ENCODE data around the gene KIAA1614.

Gene KIAA1614

DNA sequence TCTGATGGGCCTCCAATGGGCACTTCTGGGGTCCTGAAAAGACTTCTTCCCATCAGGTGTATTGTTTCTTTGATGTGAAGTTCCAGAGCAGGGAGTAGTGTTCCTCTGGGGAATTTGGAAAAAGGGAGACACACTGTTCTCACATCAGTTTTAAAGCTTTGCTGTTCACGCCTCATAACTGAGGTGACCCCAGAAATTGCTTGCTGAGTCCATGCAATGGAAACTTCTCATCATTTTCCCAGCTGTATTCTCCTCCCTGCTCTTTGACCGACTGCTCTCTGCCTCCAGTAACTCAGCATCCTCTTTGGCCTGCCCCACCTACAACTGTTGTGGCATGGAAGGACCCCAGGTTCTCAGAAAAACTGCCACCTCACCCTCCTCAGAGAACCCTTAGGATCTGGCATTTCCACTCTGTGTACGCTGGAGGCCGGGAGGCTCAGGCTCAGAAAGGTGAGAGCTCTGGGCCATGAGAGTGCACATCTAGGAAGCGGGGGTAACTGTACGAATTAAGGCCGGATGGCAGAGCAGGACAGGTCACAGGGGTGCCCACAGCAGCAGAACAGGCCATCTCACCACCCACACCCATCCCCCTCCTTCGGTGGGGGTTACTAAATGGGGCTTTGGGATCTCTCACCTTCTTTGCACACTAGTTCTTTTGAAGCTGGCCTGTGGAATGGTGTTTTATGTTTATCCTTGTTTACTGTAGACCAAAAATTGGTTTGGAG, 58.7 kb downstream of the KIAA1614 start:
- no peak for TF ChIP-seq POLR2AphosphoS5 (IDR thresholded peaks at IDR 0.05; ENCODE audit: low read depth, low read length)
- TF ChIP-seq TAF1 (IDR thresholded peaks at IDR 0.05; ENCODE audit: borderline replicate concordance, low read depth, low read length) = no peak
- no peak for TF ChIP-seq POLR2A (IDR thresholded peaks at IDR 0.05; ENCODE audit: low read depth, low read length)
- FAIRE-seq = no peak

DNA sequence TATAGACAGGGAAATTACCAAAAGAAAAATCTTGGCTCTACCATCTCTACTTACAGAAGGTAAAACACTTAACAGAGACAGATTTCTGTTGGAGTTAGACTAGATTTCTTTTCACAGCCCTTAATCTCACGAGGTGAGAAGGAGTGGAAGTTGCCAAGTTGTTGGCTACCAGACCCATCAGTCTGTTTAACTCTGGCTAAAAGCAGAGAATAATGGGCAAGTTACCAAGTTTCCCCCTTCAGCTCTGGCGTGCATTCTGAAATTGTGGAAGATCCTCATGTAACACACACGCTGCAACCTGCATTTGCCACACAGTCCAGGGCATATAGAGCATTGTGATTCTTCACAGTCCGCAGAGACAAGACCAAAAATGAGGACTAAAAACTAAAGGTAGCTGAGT, 60.7 kb downstream of the KIAA1614 start:
- FAIRE-seq (no peak), DNase-seq (ENCODE audit: insufficient read length) (no peak)
- TF ChIP-seq TAF1 (IDR thresholded peaks at IDR 0.05; ENCODE audit: borderline replicate concordance, low read depth, low read length) (no peak), POLR2A (IDR thresholded peaks at IDR 0.05; ENCODE audit: low read depth, low read length) (no peak), POLR2AphosphoS5 (IDR thresholded peaks at IDR 0.05; ENCODE audit: low read depth, low read length) (no peak)

More for the DNA sequence above, 58.7 kb downstream of the KIAA1614 start:
- DNase-seq (ENCODE audit: insufficient read length) = no peak

DNA sequence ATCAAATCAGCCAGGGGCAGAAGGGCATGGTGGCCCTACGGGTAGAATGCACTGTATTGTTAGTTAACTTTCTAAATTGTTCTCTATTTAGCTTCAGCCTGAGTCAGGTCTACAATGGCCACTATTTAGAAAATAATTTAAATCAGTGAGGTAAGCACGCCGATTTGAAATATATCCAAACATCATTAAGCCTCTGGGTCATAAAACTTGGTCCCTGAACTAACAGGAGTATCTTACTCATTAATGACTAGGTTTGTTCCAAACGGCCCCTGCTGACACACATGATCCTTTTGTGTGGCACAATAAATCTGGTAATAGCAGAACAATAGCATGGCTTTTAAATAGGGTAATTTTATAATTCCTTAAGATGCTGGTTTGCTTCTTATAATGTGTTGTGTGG, 61.5 kb downstream of the KIAA1614 start:
- FAIRE-seq (no peak), DNase-seq (ENCODE audit: insufficient read length) (no peak)
- TF ChIP-seq POLR2AphosphoS5 (IDR thresholded peaks at IDR 0.05; ENCODE audit: low read depth, low read length) (no peak), POLR2A (IDR thresholded peaks at IDR 0.05; ENCODE audit: low read depth, low read length) (no peak), TAF1 (IDR thresholded peaks at IDR 0.05; ENCODE audit: borderline replicate concordance, low read depth, low read length) (no peak)

DNA sequence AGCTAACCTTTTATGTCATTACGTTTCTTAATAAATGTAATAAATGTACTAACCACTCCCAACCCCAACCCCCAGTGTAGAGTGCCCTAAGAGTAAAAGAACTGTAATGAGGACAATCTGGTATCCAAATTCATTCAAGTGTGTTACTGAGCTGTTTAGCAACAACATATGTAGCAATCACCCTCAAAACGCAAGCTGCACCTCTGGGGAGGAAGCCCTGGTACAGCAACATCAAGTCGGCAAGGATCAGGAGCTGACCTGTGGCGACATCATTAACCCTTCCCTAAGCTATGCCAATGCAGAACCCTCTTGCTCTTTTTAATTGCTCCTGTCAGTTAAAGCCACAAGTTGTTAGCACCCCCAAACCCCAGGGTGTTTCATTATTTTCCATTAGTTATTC, 62.9 kb downstream of the KIAA1614 start:
- DNase-seq (ENCODE audit: insufficient read length) = no peak
- FAIRE-seq = no peak
- TF ChIP-seq TAF1 (IDR thresholded peaks at IDR 0.05; ENCODE audit: borderline replicate concordance, low read depth, low read length) = no peak
- no peak for TF ChIP-seq POLR2A (IDR thresholded peaks at IDR 0.05; ENCODE audit: low read depth, low read length)
- TF ChIP-seq POLR2AphosphoS5 (IDR thresholded peaks at IDR 0.05; ENCODE audit: low read depth, low read length) = no peak

DNA sequence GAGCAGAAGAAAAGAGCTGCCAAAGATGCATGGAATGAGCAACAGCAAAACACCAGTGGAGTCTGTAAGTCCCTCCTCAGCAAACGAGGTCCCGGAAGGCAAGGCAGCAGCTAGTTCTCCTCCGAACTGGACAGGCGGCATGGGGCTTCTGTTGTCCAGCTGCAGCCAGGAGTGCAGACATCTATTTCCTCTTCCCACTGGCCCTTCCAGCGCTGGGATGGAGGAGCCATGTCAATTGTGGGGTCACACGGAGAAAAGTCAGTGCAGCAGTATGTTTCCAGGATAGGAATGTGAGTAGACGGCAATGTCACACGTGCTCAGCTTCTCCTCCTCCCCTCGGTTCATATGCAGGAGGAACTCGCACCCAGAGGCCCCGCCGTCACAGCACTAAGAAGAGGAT, 63.5 kb downstream of the KIAA1614 start:
- DNase-seq (ENCODE audit: insufficient read length) (no peak), FAIRE-seq (no peak)
- TF ChIP-seq POLR2AphosphoS5 (IDR thresholded peaks at IDR 0.05; ENCODE audit: low read depth, low read length) (no peak), TAF1 (IDR thresholded peaks at IDR 0.05; ENCODE audit: borderline replicate concordance, low read depth, low read length) (no peak), POLR2A (IDR thresholded peaks at IDR 0.05; ENCODE audit: low read depth, low read length) (no peak)

DNA sequence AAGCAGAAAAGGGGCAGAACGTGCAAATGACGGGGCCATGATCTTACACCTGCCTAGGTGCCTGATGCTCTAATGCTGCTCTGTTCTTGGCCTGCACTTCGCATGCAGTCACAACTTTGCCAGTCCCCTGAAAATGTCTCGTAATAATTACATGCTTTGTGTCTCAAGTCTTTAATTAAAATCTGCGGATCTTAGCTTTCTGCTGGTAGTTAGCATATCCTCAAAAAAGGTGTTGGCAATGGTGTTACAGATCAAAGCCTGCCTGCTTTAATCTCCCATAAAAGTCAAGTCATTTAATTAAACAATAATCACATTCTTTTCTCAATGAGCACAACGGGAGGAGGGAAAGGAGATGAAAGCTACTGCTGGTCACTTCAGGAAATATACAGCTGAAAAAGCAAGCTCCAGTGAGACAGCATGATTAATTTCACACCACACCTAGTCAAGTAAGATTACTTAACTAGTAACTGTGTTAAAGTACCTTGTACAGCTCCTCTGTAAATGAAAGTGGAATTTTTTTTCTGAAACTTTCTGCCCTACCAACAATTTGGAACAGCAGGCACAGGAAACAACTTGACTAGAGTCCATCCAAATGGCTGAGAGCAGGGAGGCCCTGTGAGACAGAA, 64.1 kb downstream of the KIAA1614 start:
- no peak for TF ChIP-seq POLR2A (IDR thresholded peaks at IDR 0.05; ENCODE audit: low read depth, low read length)
- no peak for TF ChIP-seq TAF1 (IDR thresholded peaks at IDR 0.05; ENCODE audit: borderline replicate concordance, low read depth, low read length)
- no peak for TF ChIP-seq POLR2AphosphoS5 (IDR thresholded peaks at IDR 0.05; ENCODE audit: low read depth, low read length)

DNA sequence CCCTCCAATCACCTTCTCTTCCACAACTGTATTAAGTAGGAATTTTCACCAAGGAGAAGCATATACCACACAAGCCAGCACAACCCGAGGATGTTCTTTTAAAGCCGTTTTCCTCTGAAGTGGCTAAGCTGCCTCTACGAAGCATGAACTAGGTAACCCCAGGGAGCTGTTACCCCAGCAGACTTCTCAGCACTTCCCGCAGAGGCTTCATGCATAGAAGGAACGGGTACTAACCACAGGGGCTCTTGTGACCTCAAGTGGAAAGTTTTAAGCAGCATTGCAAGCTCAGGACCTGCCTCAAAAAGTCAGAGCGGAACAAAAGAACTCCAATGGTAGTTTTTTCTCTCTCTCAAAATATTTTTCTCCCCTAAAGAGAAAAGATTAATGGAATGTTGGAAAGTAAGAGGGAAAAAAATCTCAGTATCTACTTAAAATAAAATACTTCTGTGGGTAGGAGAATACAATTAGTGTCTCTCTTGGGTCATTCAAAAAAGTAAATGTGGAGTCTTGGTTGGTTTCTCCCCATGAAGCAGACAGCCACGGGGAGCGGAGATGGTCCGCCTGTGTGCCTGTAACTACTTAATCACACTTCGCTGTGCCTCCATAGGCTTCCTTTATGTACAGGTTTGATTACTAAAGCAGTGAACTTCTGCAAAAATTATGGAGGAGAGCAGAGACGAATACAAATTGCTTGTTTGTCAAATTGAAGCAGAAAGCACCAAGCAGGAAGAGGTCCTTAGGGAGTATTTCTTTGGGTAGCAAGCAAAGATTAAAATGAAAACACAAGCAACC, 69.1 kb downstream of the KIAA1614 start:
- DNase-seq (ENCODE audit: insufficient read length) (no peak), FAIRE-seq (peak; percentile 38)
- TF ChIP-seq POLR2A (IDR thresholded peaks at IDR 0.05; ENCODE audit: low read depth, low read length) (no peak), POLR2AphosphoS5 (IDR thresholded peaks at IDR 0.05; ENCODE audit: low read depth, low read length) (no peak), TAF1 (IDR thresholded peaks at IDR 0.05; ENCODE audit: borderline replicate concordance, low read depth, low read length) (no peak)

More for the DNA sequence above, 64.1 kb downstream of the KIAA1614 start:
- DNase-seq (ENCODE audit: insufficient read length) = no peak
- no peak for FAIRE-seq

DNA sequence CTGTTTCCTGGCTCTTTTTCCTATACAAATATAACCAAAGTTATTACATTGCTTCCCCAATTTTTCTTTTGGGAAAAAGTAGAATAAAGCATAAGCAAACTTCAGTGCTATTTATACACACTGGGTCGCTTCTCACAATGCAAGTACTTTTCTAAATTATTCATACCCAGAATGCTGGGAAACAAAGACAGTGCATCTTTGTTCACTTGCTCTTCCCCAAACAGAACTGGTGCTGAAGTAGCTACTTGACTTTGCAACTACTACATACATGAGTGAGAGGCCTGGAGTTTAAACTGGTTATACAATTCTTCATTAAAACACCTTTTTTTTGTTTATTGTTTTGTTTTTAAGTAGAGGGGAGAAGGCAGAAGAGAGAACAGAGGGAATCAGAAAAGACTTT, 69.7 kb downstream of the KIAA1614 start:
- DNase-seq (ENCODE audit: insufficient read length) (no peak), FAIRE-seq (no peak)
- no peak for TF ChIP-seq POLR2AphosphoS5 (IDR thresholded peaks at IDR 0.05; ENCODE audit: low read depth, low read length)
- no peak for TF ChIP-seq POLR2A (IDR thresholded peaks at IDR 0.05; ENCODE audit: low read depth, low read length)
- TF ChIP-seq TAF1 (IDR thresholded peaks at IDR 0.05; ENCODE audit: borderline replicate concordance, low read depth, low read length) = no peak

DNA sequence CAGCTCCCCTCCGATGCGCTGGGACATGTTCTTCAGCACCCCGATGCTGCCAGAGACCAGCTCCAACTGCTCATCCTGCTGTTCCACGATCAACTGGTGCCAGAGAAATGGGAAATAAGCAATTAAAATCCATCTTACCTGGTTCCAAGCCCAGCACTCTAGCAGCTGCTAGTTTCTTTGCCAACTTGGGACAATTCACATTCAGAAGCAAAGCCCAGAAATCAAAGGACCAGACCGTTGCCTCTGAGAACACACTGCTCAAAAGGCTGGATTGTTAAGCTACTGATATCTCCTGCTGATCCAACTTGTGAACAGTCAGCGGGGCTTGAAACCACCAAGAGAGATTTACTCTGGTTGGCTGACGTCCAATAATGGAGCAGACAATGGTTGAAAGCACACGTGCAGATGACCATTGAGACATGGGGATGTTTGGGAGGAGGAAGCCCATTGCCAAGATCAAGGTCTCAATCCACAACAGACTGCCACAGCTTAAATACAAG, 75.6 kb downstream of the KIAA1614 start:
- DNase-seq (ENCODE audit: insufficient read length) (no peak), FAIRE-seq (no peak)
- TF ChIP-seq TAF1 (IDR thresholded peaks at IDR 0.05; ENCODE audit: borderline replicate concordance, low read depth, low read length) (no peak), POLR2A (IDR thresholded peaks at IDR 0.05; ENCODE audit: low read depth, low read length) (no peak), POLR2AphosphoS5 (IDR thresholded peaks at IDR 0.05; ENCODE audit: low read depth, low read length) (no peak)

DNA sequence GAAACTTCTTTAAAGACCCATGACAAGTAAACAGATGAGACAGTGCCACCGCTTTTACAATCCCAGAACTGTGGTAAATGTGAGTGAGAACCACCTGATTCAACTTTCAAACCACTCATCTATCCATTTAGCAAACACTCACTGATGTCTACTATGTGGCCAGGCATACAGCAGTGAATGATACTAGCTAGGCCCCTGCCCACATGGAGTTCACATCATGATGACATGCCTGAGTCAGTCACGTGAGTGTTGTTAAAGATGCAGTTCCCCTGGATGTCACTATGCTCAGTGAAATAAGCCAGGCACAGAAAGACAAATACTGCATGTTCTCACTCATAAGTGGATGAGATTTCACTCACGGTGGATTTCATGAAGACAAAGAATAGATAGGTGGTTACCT, 81.6 kb downstream of the KIAA1614 start:
- FAIRE-seq = no peak
- no peak for TF ChIP-seq POLR2A (IDR thresholded peaks at IDR 0.05; ENCODE audit: low read depth, low read length)
- TF ChIP-seq POLR2AphosphoS5 (IDR thresholded peaks at IDR 0.05; ENCODE audit: low read depth, low read length) = no peak
- no peak for DNase-seq (ENCODE audit: insufficient read length)

DNA sequence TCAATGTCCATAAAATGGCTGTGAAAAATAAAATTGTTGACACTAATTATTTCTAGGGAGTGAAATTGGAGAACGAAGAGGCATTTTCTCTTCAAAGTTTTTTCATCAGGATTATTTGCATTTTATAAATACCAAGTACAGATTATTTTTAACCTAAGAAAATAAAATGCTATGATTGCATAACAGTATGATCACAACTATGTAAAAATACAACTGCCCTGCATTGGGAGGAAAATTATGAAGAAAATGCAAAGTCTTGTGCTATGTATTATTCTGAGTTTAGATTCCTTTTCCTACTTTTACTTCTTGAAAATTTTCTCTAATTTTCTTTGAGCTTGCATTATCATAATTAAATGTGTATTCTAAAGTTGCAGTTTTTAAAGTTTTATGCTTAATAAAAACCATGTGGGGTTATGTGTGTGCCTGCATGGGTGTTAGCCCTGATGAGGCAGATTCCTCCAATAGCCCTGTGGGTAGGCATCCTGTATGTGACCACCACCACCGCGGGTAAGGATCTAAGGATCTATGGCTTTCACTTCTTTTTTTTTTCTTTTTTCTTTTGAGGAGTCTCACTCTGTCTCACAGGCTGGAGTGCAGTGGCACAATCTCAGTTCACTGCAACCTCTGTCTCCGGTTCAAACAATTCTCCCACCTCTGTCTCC, 85.3 kb downstream of the KIAA1614 start:
- FAIRE-seq (no peak), DNase-seq (ENCODE audit: insufficient read length) (no peak)
- TF ChIP-seq POLR2AphosphoS5 (IDR thresholded peaks at IDR 0.05; ENCODE audit: low read depth, low read length) (no peak), POLR2A (IDR thresholded peaks at IDR 0.05; ENCODE audit: low read depth, low read length) (no peak), TAF1 (IDR thresholded peaks at IDR 0.05; ENCODE audit: borderline replicate concordance, low read depth, low read length) (no peak)

All from GM12892 (cell line).